OCI-LY1 (cell line): ENCODE results near the gene ARHGAP11B.
"Not testable (repeated sequence)": the region's sequence is repeated elsewhere in the genome, so short reads cannot be mapped to it uniquely, and the experiment has no call there.

Source experiments
- H2AFZ ChIP-seq: fragments of 200-600 bp; sonication (generic), shearing (Covaris generic); 2 replicates; pipeline ENCODE4 v1.6.0; 2014; ENCODE audit warnings: antibody characterized with exemption, mild to moderate bottlenecking, low read length
- H3F3A ChIP-seq: fragments of 200-600 bp; sonication (generic), shearing (Covaris generic); 2 replicates; pipeline ENCODE4 v1.6.0; 2014; ENCODE audit warnings: mild to moderate bottlenecking, antibody characterized with exemption, low read length, moderate library complexity; ENCODE audit not compliant: insufficient read depth
- H3K27ac ChIP-seq: fragments of 200-600 bp; sonication (generic); 2 replicates; pipeline ENCODE4 v1.5.1; 2014; ENCODE audit warnings: low read length, mixed run types, mild to moderate bottlenecking, low read depth; ENCODE audit not compliant: poor library complexity, severe bottlenecking
- H3K27me3 ChIP-seq: fragments of 200-600 bp; sonication (generic); 2 replicates; pipeline ENCODE4 v1.6.0; 2014; ENCODE audit warnings: antibody characterized with exemption, mild to moderate bottlenecking, low read length, moderate library complexity; ENCODE audit not compliant: insufficient read depth
- H3K36me3 ChIP-seq: fragments of 200-600 bp; sonication (generic); 2 replicates; pipeline ENCODE4 v1.6.1; 2014; ENCODE audit warnings: mild to moderate bottlenecking, antibody characterized with exemption, low read length, moderate library complexity, mixed read lengths; ENCODE audit not compliant: insufficient read depth
- H3K4me1 ChIP-seq: fragments of 200-600 bp; sonication (generic); 2 replicates; pipeline ENCODE4 v1.5.1; 2014; ENCODE audit warnings: mild to moderate bottlenecking, low read length, moderate library complexity; ENCODE audit not compliant: insufficient read depth, severe bottlenecking
- H3K4me2 ChIP-seq: fragments of 200-600 bp; sonication (generic), shearing (Covaris generic); 2 replicates; pipeline ENCODE4 v1.6.1; 2014; ENCODE audit warnings: low read length
- H3K4me3 ChIP-seq: fragments of 200-600 bp; sonication (generic); 2 replicates; pipeline ENCODE4 v1.5.1; 2014; ENCODE audit warnings: low read length, low read depth, mild to moderate bottlenecking, mixed read lengths; ENCODE audit not compliant: poor library complexity, severe bottlenecking
- H3K79me2 ChIP-seq: fragments of 200-600 bp; shearing (Covaris generic); 2 replicates; pipeline ENCODE4 v1.6.1; 2016; ENCODE audit warnings: mixed run types, low read length, mixed read lengths; ENCODE audit not compliant: insufficient read depth
- H3K9ac ChIP-seq: fragments of 200-600 bp; sonication (generic), shearing (Covaris generic); 2 replicates; pipeline ENCODE4 v1.6.1; 2014; ENCODE audit warnings: mild to moderate bottlenecking, low read length, mixed read lengths
- H3K9me2 ChIP-seq: fragments of 200-600 bp; sonication (generic), shearing (Covaris generic); 2 replicates; pipeline ENCODE4 v1.6.1; 2014; ENCODE audit warnings: low read depth, mild to moderate bottlenecking, low read length, mixed read lengths
- H3K9me3 ChIP-seq: fragments of 200-600 bp; shearing (Covaris generic); 2 replicates; pipeline ENCODE4 v1.6.1; 2014; ENCODE audit warnings: low read length, mixed read lengths
- H4K20me1 ChIP-seq: fragments of 200-600 bp; sonication (generic), shearing (Covaris generic); 2 replicates; pipeline ENCODE4 v1.6.0; 2016; ENCODE audit warnings: mild to moderate bottlenecking, low read length; ENCODE audit not compliant: insufficient read depth
- CTCF ChIP-seq: fragments of 200-600 bp; sonication (generic), shearing (Covaris generic); IDR thresholded peaks from 2 replicates; pipeline ENCODE4 v1.5.1; 2017; ENCODE audit warnings: mild to moderate bottlenecking, antibody characterized with exemption, low read length, moderate library complexity, mixed read lengths
- EZH2 ChIP-seq: fragments of 200-600 bp; sonication (generic), shearing (Covaris generic); IDR thresholded peaks from 2 replicates; pipeline ENCODE4 v1.8.0; 2017; ENCODE audit warnings: borderline replicate concordance, mixed run types, mild to moderate bottlenecking, antibody characterized with exemption, low read length, moderate library complexity, mixed read lengths

Gene ARHGAP11B

GRCh38 chr15:30670056-30670455 is 44.1 kb downstream of the ARHGAP11B start:
- Histone ChIP-seq H3K79me2 (no peaks in the 10 kb centered on the region), H3K9me2 (no peaks in the 10 kb centered on the region), H3K4me1 (no peaks in the 10 kb centered on the region), H3K9ac (no peak overlapping the region), H2AFZ (no peak overlapping the region), H3K9me3 (no peaks in the 10 kb centered on the region), H3K36me3 (peaks cover 71% of the 10 kb centered on the region), H4K20me1 (no peaks in the 10 kb centered on the region), H3K4me3 (no peak overlapping the region), H3F3A (no peaks in the 10 kb centered on the region), H3K4me2 (no peak overlapping the region), H3K27me3 (no peaks in the 10 kb centered on the region), H3K27ac (no peak overlapping the region)
- no peak for TF ChIP-seq CTCF
- TF ChIP-seq EZH2, result no peak

- H3F3A ChIP-seq, result no peaks in the 10 kb centered on the region
- H2AFZ ChIP-seq, result no peak overlapping the region
- peaks cover 62% of the 10 kb centered on the region for H3K36me3 ChIP-seq
- H3K4me2 ChIP-seq, result no peak overlapping the region
- no peaks in the 10 kb centered on the region for H3K9me2 ChIP-seq
- TF ChIP-seq CTCF (no peak), EZH2 (no peak)
- H3K9me3 ChIP-seq, result no peaks in the 10 kb centered on the region
- H3K27ac ChIP-seq, result no peak overlapping the region
- H3K27me3 ChIP-seq, result no peaks in the 10 kb centered on the region
- H3K79me2 ChIP-seq, result no peaks in the 10 kb centered on the region
- H4K20me1 ChIP-seq, result no peaks in the 10 kb centered on the region
- H3K9ac ChIP-seq, result no peak overlapping the region
- H3K4me3 ChIP-seq, result no peak overlapping the region
- H3K4me1 ChIP-seq, result no peaks in the 10 kb centered on the region
Measured at GRCh38 chr15:30671309-30671708, 45.4 kb downstream of the ARHGAP11B start.

GRCh38 chr15:30675126-30675525 is 49.2 kb downstream of the ARHGAP11B start:
- no peaks in the 10 kb centered on the region for H3K9me3 ChIP-seq

GRCh38 chr15:30675891-30676290 is 50.0 kb downstream of the ARHGAP11B start:
- H3K4me3 ChIP-seq, H3K4me1 ChIP-seq, H3K9me3 ChIP-seq: not testable (repeated sequence)

More at GRCh38 chr15:30675126-30675525, 49.2 kb downstream of the ARHGAP11B start:
- peaks cover 30% of the 10 kb centered on the region for H3K36me3 ChIP-seq
- no peak overlapping the region for H3K4me3 ChIP-seq
- H3K4me1 ChIP-seq, result no peaks in the 10 kb centered on the region
- no peak overlapping the region for H2AFZ ChIP-seq
- H3K79me2 ChIP-seq, result no peaks in the 10 kb centered on the region
- no peak overlapping the region for H3K27ac ChIP-seq
- no peak overlapping the region for H3K9ac ChIP-seq
- no peaks in the 10 kb centered on the region for H3K9me2 ChIP-seq
- H3K27me3 ChIP-seq, result no peaks in the 10 kb centered on the region
- H4K20me1 ChIP-seq, result no peaks in the 10 kb centered on the region
- TF ChIP-seq CTCF, result no peak
- TF ChIP-seq EZH2, result no peak
- no peaks in the 10 kb centered on the region for H3F3A ChIP-seq
- H3K4me2 ChIP-seq, result no peak overlapping the region

GRCh38 chr15:30680997-30681396 is 55.1 kb downstream of the ARHGAP11B start:
- not testable (repeated sequence) for H2AFZ ChIP-seq, H3K4me2 ChIP-seq, H3K9me2 ChIP-seq, H3K9me3 ChIP-seq, H3K36me3 ChIP-seq, H3K27me3 ChIP-seq, H3F3A ChIP-seq, H3K4me1 ChIP-seq, H4K20me1 ChIP-seq, H3K4me3 ChIP-seq, H3K9ac ChIP-seq, H3K79me2 ChIP-seq, H3K27ac ChIP-seq

More at GRCh38 chr15:30675891-30676290, 50.0 kb downstream of the ARHGAP11B start:
- not testable (repeated sequence) for H3F3A ChIP-seq, H3K27me3 ChIP-seq, H3K79me2 ChIP-seq, H4K20me1 ChIP-seq, H3K9ac ChIP-seq, H3K9me2 ChIP-seq, H3K4me2 ChIP-seq, H2AFZ ChIP-seq, H3K27ac ChIP-seq
- peaks cover 23% of the 10 kb centered on the region for H3K36me3 ChIP-seq
